ENCODE data around the gene FLYWCH1. TPM values are rescaled to one million over a fixed set of nuclear protein-coding genes. Genes with fewer than 3 reads are reported as not detected.

Gene FLYWCH1
- total RNA-seq, 4 donors from 2014 or later, result 41.7 to 49.7 (median 44.0) TPM

- peaks cover 0 to 64% of the 10 kb centered on the region in 2 donors for H3K36me3 ChIP-seq
Observed at GRCh38 chr16:2933701-2934100, 22.0 kb downstream of the FLYWCH1 start.

DNA sequence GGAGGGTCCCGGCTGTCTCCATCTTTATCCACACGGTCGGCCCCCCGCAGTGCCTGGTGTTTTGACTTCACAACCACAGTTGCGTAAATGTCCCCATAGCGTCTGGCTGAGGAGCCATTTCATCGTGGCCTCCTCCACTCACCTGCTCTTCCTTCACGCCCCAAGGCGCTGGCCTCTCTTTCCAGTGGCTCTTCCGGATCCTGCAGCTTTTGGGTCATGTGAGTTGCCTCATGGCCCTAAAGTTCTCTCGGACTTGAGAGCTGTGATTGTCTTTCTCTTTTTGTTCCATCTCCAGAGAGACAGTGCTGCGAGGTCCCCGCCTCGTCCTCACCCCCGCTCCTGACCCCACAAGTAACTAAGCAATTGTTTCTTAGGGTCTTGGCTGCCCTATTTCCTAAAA is 22.7 kb downstream of the FLYWCH1 start:
- DNase-seq (no peak), ATAC-seq (no peak)
- TF ChIP-seq POLR2A (IDR thresholded peaks at IDR 0.05) (no peak), CTCF (IDR thresholded peaks at IDR 0.05 in 4 of 5, conservative IDR thresholded peaks at IDR 0.05 in 1 of 5) (no peak)
- no peaks in the 10 kb centered on the region for H3K9me3 ChIP-seq
- peaks cover 0 to 71% of the 10 kb centered on the region in 2 donors for H3K36me3 ChIP-seq
- intact Hi-C loops (cut with DNase I; ENCODE audit: low total_unique reads), result no loop called here
- H3K27ac ChIP-seq, result no peak overlapping the region
- no peaks in the 10 kb centered on the region for H3K4me1 ChIP-seq
- in situ Hi-C loops (cut with MboI; ENCODE audit: low sequenced_read_pairs in 4 of 4), result no loop called here
- H3K27me3 ChIP-seq, result no peaks in the 10 kb centered on the region
- no peak overlapping the region for H3K4me3 ChIP-seq

More at GRCh38 chr16:2933701-2934100, 22.0 kb downstream of the FLYWCH1 start:
- Histone ChIP-seq H3K4me1 (no peaks in the 10 kb centered on the region), H3K27ac (no peak overlapping the region), H3K9me3 (no peaks in the 10 kb centered on the region), H3K4me3 (no peak overlapping the region), H3K27me3 (no peaks in the 10 kb centered on the region)
- DNase-seq (no peak), ATAC-seq (no peak)
- TF ChIP-seq CTCF (IDR thresholded peaks at IDR 0.05 in 4 of 5, conservative IDR thresholded peaks at IDR 0.05 in 1 of 5) (no peak), POLR2A (IDR thresholded peaks at IDR 0.05) (no peak)
- intact Hi-C loops (cut with DNase I; ENCODE audit: low total_unique reads), result no loop called here
- in situ Hi-C loops (cut with MboI; ENCODE audit: low sequenced_read_pairs in 4 of 4), result no loop called here

DNA sequence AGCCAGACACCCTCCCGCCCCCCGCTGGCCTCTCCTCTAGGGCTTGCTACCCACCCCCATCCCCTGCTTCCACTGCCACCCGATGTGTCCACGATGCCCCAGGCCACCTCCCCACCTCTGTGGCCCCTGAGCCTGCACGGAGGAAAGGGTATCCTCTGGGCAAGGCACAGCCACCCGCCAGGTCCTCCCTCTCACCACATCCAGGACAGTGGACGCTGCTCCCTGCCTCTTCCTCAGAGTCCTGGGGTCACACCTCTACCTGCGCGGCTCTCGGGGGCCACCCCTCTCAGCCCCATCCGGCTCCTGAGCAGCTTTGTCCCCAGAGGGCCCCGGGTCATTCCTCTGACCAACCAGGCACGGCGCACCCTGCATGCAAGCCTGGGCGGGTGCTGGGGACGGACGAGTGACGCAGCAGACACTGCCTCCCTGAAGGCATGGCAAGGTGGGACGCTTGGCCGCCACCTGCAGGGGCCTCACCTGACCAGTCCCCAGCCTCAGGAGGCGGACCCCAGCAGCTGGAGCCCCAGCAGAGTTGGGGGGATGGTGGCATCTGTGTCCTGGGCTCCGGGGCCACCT is 24.8 kb downstream of the FLYWCH1 start:
- in situ Hi-C loops (cut with MboI; ENCODE audit: low sequenced_read_pairs in 4 of 4), result no loop called here

GRCh38 chr16:2937170-2937569 is 25.4 kb downstream of the FLYWCH1 start:
- Histone ChIP-seq H3K36me3 (peaks cover 0 to 81% of the 10 kb centered on the region in 2 donors), H3K4me3 (no peak overlapping the region), H3K27me3 (no peaks in the 10 kb centered on the region), H3K4me1 (peaks cover 0 to 3% of the 10 kb centered on the region in 2 donors), H3K27ac (no peak overlapping the region), H3K9me3 (no peaks in the 10 kb centered on the region)
- ATAC-seq (no peak), DNase-seq (no peak)
- TF ChIP-seq POLR2A (IDR thresholded peaks at IDR 0.05), result no peak
- TF ChIP-seq CTCF (IDR thresholded peaks at IDR 0.05 in 4 of 5, conservative IDR thresholded peaks at IDR 0.05 in 1 of 5), result no peak
- in situ Hi-C loops (cut with MboI; ENCODE audit: low sequenced_read_pairs in 4 of 4) (no loop called here), intact Hi-C loops (cut with DNase I; ENCODE audit: low total_unique reads) (no loop called here)

More for the DNA sequence above, 24.8 kb downstream of the FLYWCH1 start:
- DNase-seq (no peak), ATAC-seq (no peak)
- H3K4me3 ChIP-seq, result no peak overlapping the region
- H3K36me3 ChIP-seq, result peaks cover 0 to 79% of the 10 kb centered on the region in 2 donors
- TF ChIP-seq POLR2A (IDR thresholded peaks at IDR 0.05) (no peak), CTCF (IDR thresholded peaks at IDR 0.05 in 4 of 5, conservative IDR thresholded peaks at IDR 0.05 in 1 of 5) (no peak)
- H3K4me1 ChIP-seq, result peaks cover 0 to 3% of the 10 kb centered on the region in 2 donors
- H3K27me3 ChIP-seq, result no peaks in the 10 kb centered on the region
- H3K27ac ChIP-seq, result no peak overlapping the region
- no peaks in the 10 kb centered on the region for H3K9me3 ChIP-seq
- intact Hi-C loops (cut with DNase I; ENCODE audit: low total_unique reads), result no loop called here

GRCh38 chr16:2938206-2938605 is 26.5 kb downstream of the FLYWCH1 start:
- TF ChIP-seq CTCF (IDR thresholded peaks at IDR 0.05 in 4 of 5, conservative IDR thresholded peaks at IDR 0.05 in 1 of 5) (no peak), POLR2A (IDR thresholded peaks at IDR 0.05) (no peak)
- peaks cover 0 to 3% of the 10 kb centered on the region in 2 donors for H3K4me1 ChIP-seq
- no peaks in the 10 kb centered on the region for H3K9me3 ChIP-seq
- H3K27ac ChIP-seq, result no peak overlapping the region
- in situ Hi-C loops (cut with MboI; ENCODE audit: low sequenced_read_pairs in 4 of 4) (no loop called here), intact Hi-C loops (cut with DNase I; ENCODE audit: low total_unique reads) (no loop called here)
- ATAC-seq, result no peak
- H3K27me3 ChIP-seq, result no peaks in the 10 kb centered on the region
- peaks cover 0 to 88% of the 10 kb centered on the region in 2 donors for H3K36me3 ChIP-seq
- no peak overlapping the region for H3K4me3 ChIP-seq
- DNase-seq, result no peak
